GM18505 (cell line): ENCODE measurements around the gene DNM3.

Experiments
- ATAC-seq: cut with Tn5 transposase; IDR thresholded peaks from one replicate; pipeline ENCODE4 v1.9.1; 2021; ENCODE audit not compliant: unreplicated experiment
- POLR2A ChIP-seq: IDR thresholded peaks from 4 replicates; pipeline ENCODE4 v1.6.1; 2011; ENCODE audit warnings: borderline replicate concordance; ENCODE audit not compliant: insufficient read depth, insufficient read length; ENCODE audit errors: extremely low read depth

Gene DNM3

GRCh38 chr1:172269084-172269483 lies 427.8 kb downstream of the DNM3 start:
- no peak for TF ChIP-seq POLR2A
- no peak for ATAC-seq

GRCh38 chr1:172269644-172270043 lies 428.3 kb downstream of the DNM3 start:
- no peak for ATAC-seq
- no peak for TF ChIP-seq POLR2A

- no peak for ATAC-seq
- no peak for TF ChIP-seq POLR2A
Observed at GRCh38 chr1:172270605-172271004, 429.3 kb downstream of the DNM3 start.

DNA sequence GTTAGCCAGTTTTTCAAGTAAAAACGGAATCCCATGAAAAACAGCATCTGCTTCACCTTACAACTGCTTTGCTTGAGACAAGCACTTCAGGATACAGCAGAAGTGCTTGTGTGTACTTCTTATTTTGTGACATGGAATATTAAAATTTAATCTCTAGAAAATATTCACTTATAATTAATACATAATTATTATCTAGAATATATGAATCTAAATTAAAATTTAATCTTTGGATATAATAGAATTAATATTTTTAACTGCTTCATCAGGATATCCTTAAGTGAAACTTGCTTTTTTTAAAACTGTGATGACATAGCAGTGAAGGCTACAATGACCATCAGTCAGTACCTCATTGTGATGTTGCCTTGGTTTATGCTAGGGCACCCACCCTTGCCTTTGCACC lies 430.8 kb downstream of the DNM3 start:
- TF ChIP-seq POLR2A, result no peak
- no peak for ATAC-seq

DNA sequence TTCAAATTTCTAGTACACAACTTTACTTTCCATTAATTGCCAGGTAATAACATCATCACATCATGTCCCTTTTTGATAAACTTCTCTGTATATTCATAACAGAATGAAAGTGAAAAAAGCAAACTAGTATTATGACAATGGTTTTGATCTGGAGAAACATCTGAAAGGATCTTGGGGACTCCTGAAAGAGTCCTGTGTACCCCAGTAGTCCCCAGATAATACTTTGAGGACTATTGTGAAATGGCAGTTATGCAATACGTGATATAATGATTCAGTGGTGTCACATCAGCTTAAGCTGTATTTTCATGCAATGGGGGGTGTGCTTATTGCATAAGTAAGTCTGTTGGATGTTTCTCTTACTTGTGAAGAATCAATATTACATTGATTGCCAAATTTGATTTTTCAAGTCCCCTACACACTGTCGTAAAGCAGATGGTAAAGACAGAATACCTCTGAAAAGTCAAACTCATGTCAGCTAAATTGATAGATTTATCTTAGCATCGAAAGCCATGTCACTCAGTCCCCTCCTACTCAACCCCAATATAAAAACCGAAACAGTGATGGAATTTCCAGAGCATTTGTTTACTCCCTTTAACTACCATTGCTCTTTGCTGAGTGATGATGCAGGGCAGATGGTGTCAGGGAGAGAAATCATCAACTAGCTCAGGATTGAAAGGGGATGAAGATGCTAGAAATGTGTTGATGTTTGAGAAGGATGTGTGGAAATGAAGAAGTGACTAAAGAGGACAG lies 432.5 kb downstream of the DNM3 start:
- TF ChIP-seq POLR2A, result no peak
- no peak for ATAC-seq

DNA sequence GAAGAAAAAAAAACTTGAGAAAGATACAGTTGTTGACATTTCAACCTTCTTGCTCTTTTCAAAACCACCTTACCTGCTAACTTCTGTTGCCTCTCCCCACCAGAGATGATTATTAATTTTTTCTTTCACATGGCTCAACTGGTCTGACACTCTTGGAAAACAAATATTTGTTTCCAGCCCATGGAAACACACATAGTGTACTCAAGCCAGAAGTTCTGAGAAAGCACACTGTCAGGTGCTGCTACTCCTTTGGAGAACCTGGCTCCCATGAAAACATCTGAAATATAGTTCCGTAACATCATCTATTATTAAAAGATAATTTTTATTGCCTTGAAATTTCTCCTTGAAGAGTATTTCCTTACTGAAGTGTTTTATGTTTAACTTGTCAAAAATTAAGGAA lies 434.2 kb downstream of the DNM3 start:
- no peak for TF ChIP-seq POLR2A
- ATAC-seq, result no peak

DNA sequence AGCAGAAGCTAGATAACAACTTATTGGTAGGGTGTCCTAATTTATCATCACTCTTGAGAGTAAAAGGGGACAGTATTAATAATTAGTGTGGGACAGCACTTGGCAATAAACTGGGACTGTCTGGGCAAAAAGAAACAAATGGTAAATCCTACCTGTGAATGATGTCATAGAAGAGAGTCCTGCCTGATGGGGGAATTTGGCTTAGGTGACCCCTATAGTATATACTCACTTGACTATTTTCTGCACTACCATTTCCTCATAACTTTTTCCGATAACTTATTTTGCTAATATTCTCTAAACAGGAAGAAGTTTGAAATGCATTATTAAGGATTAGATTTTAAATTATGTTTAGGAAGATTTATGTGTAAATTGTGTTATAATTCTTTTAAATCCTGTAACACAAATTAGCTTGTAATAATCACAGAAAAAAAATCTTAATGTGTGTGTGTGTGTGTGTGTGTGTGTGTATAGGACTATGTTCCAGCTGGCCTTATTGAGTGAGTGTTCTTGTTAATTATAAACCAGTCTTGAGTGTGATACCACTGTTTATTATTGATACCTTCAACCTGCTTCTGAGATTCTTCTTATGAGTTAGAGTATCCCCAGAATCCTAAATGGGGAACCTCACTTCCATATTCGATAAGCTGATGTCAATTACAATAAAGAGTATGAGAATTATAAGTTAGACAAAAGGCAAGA lies 435.0 kb downstream of the DNM3 start:
- TF ChIP-seq POLR2A, result no peak

DNA sequence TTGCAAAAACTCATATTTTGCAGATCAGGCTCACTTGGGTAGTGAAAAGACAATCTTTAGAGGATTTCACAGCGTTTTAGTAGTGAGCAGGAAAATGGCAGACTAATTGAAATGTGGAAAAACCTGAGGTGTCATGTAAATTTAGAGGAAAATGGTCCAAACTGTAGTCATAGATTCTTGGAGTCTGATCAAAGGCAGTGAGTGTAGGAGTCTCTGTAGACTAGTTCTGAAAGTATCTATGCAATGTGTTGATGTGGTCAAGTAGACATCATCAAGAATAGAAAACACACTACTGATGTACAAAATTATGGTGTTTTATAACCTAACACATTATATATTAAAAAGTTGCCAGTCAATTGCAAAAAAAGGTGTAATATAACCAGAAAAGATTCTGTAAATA lies 436.0 kb downstream of the DNM3 start:
- TF ChIP-seq POLR2A, result no peak
- no peak for ATAC-seq

More for the DNA sequence above, 435.0 kb downstream of the DNM3 start:
- no peak for ATAC-seq

GRCh38 chr1:172277989-172278388 lies 436.7 kb downstream of the DNM3 start:
- TF ChIP-seq POLR2A, result no peak
- no peak for ATAC-seq

- ATAC-seq, result no peak
- no peak for TF ChIP-seq POLR2A
Observed at GRCh38 chr1:172278478-172278877, 437.2 kb downstream of the DNM3 start.

DNA sequence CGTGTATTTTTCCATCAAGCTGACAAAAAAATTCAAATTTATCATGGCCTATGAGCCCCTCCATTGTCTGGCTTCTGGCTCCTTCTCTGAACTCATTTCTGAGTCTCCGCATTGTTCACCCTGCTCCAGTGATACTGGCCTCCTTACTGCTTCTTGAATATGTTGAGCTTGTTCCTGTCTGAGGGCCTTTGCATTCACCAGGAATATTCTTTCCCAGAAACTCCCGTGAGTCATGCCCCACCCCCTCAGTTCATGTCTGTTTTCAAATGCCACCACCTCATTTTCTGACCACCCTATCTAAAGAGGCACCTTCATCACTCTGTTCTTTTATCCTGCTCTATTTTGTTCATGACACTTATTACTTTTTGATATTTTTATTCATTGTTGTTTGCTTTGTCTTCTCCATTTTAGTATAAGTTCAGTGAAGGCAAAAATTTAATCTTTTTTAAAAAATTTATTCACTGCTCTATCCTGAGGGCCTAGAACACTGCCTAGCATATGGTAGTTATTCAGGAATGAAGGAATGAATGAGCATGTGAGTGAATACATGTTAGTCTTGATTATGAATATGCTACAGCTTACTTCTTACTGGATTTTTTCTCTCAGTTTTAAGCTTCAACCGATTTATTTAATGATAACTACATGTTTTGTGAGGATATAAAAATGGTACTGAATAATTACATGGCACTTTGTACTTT lies 438.8 kb downstream of the DNM3 start:
- no peak for TF ChIP-seq POLR2A
- no peak for ATAC-seq

- TF ChIP-seq POLR2A, result no peak
- ATAC-seq, result no peak
Observed at GRCh38 chr1:172283766-172284165, 442.5 kb downstream of the DNM3 start.

DNA sequence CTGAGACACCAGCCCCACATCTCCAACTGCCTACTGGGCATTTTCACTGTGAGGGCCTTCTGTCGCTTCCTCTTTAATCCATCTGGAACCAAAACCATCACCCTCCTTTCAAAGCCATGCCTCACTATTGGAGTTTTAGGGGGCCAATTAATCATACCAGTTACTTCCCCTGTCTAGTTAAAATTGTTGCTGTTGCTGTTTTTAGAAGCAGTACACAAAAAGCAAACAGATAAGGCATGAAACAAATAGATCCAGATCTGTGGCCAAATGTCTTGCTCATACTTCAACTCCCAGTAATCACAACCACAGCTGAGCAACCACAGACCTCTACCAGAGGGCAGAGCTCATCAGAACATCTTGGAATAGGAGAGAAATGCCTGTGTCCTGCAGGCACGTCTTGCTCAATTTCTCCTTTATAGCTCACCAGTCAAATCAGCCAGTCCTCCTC lies 445.4 kb downstream of the DNM3 start:
- no peak for ATAC-seq
- TF ChIP-seq POLR2A, result no peak
